K562 (cell line): Measurements from ENCODE around the gene VSIG10L2.

Experiments used
- FOXK1 ChIP-seq: sonication (generic); formaldehyde crosslinking; IDR thresholded peaks from 2 replicates; pipeline ENCODE4 v1.8.0; 2022; ENCODE audit warnings: missing genetic modification reagents, mild to moderate bottlenecking, borderline replicate concordance
- HES1 ChIP-seq: fragments of 450-650 bp; IDR thresholded peaks from 2 replicates; pipeline ENCODE4 v1.6.1; 2016; ENCODE audit warnings: low read depth, mild to moderate bottlenecking, moderate library complexity
- MTA3 ChIP-seq: fragments of 450-650 bp; formaldehyde crosslinking; IDR thresholded peaks from 2 replicates; pipeline ENCODE4 v1.6.1; 2017; ENCODE audit warnings: mild to moderate bottlenecking, borderline replicate concordance
- TEAD1 ChIP-seq, 2 experiments: fragments of 450-650 bp in 1 of 2; sonication (generic) in 1 of 2; formaldehyde crosslinking; IDR thresholded peaks; 2 replicates each; pipeline versions ENCODE4 v1.4.0 to v1.8.0; 2020 to 2022; ENCODE audit warnings: mild to moderate bottlenecking in 2 of 2, missing genetic modification reagents in 1 of 2
- ZNF232 ChIP-seq: sonication (generic); formaldehyde crosslinking; IDR thresholded peaks from 2 replicates; pipeline ENCODE4 v1.8.0; 2022; ENCODE audit warnings: mild to moderate bottlenecking, missing genetic modification reagents
- ZNF282 ChIP-seq: sonication (generic); formaldehyde crosslinking; IDR thresholded peaks from 2 replicates; pipeline ENCODE4 v1.8.1; 2023; ENCODE audit warnings: missing genetic modification reagents
- ZZZ3 ChIP-seq: fragments of 450-650 bp; IDR thresholded peaks from 2 replicates; pipeline ENCODE4 v1.6.1; 2016; ENCODE audit warnings: antibody characterized with exemption, mild to moderate bottlenecking, moderate library complexity

- TF ChIP-seq ZNF282 (CRISPR knock-in tag), result no peak
- TF ChIP-seq HES1, result no peak
- TF ChIP-seq ZNF232 (CRISPR knock-in tag), result no peak
- TF ChIP-seq ZZZ3, result no peak
- no peak for TF ChIP-seq FOXK1 (CRISPR knock-in tag)
- no peak for TF ChIP-seq TEAD1 (CRISPR knock-in tag; IDR thresholded peaks at IDR 0.05)
- TF ChIP-seq MTA3, result no peak
Measured at GRCh38 chr11:125921042-125921441, 24.8 kb upstream of the VSIG10L2 start.
